Measurements from ENCODE around the gene RELN. TPM values are rescaled to one million over a fixed set of nuclear protein-coding genes. Genes with fewer than 3 reads are reported as not detected.

The RELN gene
- total and polyA plus RNA-seq, 12 donors = 0.22 to 1.9 (median 0.93) TPM

GRCh38 chr7:103658055-103659005 is 331.1 kb downstream of the RELN start:
- Histone ChIP-seq H3K4me1 (no peaks in the 10 kb centered on the region), H3K27ac (no peak overlapping the region), H3K27me3 (no peaks in the 10 kb centered on the region), H3K36me3 (no peaks in the 10 kb centered on the region), H3K4me3 (no peak overlapping the region), H3K9me3 (no peaks in the 10 kb centered on the region)
- DNase-seq (no peak), ATAC-seq (no peak)
- intact Hi-C loops (cut with DNase I) = no loop called here
- 80 to 83% methylated on average over 4 of the region's 4 CpGs for WGBS, 2 donors
- TF ChIP-seq, protein P1, sequence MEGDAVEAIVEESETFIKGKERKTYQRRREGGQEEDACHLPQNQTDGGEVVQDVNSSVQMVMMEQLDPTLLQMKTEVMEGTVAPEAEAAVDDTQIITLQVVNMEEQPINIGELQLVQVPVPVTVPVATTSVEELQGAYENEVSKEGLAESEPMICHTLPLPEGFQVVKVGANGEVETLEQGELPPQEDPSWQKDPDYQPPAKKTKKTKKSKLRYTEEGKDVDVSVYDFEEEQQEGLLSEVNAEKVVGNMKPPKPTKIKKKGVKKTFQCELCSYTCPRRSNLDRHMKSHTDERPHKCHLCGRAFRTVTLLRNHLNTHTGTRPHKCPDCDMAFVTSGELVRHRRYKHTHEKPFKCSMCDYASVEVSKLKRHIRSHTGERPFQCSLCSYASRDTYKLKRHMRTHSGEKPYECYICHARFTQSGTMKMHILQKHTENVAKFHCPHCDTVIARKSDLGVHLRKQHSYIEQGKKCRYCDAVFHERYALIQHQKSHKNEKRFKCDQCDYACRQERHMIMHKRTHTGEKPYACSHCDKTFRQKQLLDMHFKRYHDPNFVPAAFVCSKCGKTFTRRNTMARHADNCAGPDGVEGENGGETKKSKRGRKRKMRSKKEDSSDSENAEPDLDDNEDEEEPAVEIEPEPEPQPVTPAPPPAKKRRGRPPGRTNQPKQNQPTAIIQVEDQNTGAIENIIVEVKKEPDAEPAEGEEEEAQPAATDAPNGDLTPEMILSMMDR (IDR thresholded peaks at IDR 0.05) = no peak

DNA sequence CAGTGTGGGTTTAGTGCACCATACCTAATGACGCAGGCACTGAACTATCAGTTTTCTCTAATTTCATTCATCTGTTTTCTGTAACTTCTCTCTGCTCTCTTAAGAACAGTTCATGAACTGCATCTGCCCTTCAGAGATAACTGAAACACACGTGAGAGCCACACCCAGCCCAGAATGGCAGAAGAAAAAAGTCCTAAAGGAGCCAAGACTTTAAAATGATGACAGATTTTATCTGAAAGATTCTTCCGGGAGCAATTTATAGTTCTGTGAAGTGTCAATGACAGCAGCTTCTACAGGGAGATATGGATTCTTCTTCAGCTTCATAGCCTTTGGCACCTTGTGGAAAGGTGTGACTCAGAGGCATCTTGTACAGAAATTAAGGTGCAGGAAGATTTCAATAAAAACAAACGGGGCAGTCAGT is 332.0 kb downstream of the RELN start:
- TF ChIP-seq, protein P1 (IDR thresholded peaks at IDR 0.05) = no peak
- Histone ChIP-seq H3K4me1 (no peaks in the 10 kb centered on the region), H3K4me3 (no peak overlapping the region), H3K9me3 (no peaks in the 10 kb centered on the region), H3K27ac (no peak overlapping the region), H3K36me3 (no peaks in the 10 kb centered on the region), H3K27me3 (no peaks in the 10 kb centered on the region)
- no peak for ATAC-seq
- no peak for DNase-seq
- WGBS, 2 donors = 29 to 35% methylated on average over 4 of the region's 4 CpGs
- intact Hi-C loops (cut with DNase I) = no loop called here

DNA sequence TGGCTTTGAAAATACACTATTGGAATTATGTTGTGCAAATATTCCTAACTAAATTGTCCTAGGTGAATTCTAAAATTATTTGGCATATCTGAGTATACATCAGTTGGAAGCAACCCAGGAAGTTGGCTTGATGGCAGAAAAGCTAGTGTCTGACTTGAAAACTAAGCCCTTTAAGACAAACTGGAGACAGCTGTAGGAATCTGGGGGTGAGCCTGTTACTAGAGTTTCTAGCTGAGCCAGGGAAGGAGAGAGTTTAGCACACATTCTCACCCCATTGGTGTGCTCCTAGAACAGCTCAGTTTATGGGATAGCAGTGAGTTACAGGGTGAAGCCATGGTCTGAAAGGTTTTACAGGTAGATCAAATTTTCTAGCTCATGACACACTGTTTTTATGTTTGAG is 333.2 kb downstream of the RELN start:
- Histone ChIP-seq H3K36me3 (no peaks in the 10 kb centered on the region), H3K4me3 (no peak overlapping the region), H3K27ac (no peak overlapping the region), H3K4me1 (no peaks in the 10 kb centered on the region), H3K27me3 (no peaks in the 10 kb centered on the region), H3K9me3 (no peaks in the 10 kb centered on the region)
- ATAC-seq = no peak
- TF ChIP-seq, protein P1 (IDR thresholded peaks at IDR 0.05) = no peak
- no peak for DNase-seq
- intact Hi-C loops (cut with DNase I) = no loop called here

DNA sequence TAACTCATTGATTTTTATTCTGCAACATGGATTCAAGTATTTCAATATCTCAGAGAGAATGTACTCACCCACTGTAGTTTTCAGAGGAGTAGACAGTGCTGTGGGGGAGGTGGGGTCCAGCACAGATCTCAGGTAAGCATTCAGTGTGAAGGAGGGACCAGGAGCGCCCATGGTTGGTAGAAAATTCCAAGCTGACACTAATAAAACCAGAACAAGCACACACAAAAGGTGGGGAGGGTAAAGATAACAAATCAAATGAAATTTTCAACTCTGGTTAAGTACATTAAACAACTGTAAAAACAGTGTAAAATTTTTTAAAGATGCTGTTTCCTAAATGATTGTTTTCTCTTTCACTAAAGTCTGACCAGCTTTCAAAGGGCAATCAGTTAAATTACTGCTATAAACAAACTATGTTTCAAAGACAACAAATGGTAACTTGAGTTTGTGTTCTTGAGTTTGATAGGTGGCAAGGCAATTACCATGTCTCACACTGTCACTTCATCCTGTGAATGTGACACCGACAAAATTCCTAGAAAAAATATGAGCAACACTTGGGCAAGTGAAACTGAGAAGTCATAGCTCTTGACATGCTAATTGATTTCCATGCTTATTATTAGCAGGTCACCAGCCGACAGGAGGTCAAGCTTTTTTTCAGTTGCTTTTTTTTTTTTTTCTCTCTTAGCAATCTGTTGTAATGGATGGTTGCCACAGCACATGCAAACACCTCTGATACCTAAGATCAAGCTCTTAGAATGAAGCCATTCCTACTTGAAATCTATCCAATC is 337.7 kb downstream of the RELN start:
- peak in 1 of 8 donors; percentile 11 for ATAC-seq
- no peaks in the 10 kb centered on the region for H3K4me1 ChIP-seq
- DNase-seq = no peak
- H3K36me3 ChIP-seq = no peaks in the 10 kb centered on the region
- no peak overlapping the region for H3K4me3 ChIP-seq
- intact Hi-C loops (cut with DNase I) = no loop called here
- TF ChIP-seq, protein P1 (IDR thresholded peaks at IDR 0.05) = no peak
- peaks cover 0 to 23% (median 7%) of the 10 kb centered on the region in 11 donors for H3K9me3 ChIP-seq
- no peaks in the 10 kb centered on the region for H3K27me3 ChIP-seq
- no peak overlapping the region for H3K27ac ChIP-seq
- WGBS, 2 donors = 24 to 26% methylated on average over 3 of the region's 3 CpGs
